Bone marrow (tissue), 2 donors: ENCODE measurements around the gene HUNK.
"Not testable (repeated sequence)": the region's sequence is repeated elsewhere in the genome, so short reads cannot be mapped to it uniquely, and the experiment has no call there.

ENCODE experiments used
- DNase-seq, 2 donors: peaks; one replicate each; lab custom pipeline; 2025; lab: John Stamatoyannopoulos, UW

The HUNK gene

DNA sequence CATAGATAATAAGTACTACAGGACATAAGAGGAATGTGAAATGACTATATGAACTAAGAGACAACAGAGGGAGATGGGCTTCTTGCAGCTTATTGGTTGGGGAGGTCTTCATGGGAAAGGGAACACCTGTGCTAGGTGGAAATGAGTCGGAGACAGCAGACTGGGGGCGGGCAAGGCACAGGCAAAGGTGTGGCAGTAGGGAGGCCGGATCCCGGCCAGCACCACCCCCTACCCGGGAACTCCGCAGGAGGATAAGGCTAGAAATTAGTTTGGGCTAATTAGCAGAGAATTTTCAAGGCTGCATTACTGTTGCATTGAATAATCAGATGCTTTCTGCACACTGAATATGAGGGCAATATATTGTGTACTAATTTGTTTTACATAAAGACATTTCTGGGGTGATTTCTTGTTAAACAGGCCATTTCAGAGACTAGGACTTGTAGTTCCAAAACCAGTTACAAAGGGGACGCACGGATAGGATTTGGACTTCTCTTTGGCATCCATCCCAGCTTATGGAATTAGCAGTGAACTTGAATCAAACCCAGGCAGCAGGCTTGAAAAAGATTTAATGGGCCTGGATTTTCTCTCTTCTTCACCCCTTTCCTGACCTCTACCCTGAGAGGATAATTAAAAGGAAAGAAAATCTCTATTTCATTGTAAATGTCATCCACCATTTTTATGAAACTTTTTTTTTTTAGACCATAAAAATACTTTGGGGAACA is 2.2 kb upstream of the HUNK start:
- no peak for DNase-seq

DNA sequence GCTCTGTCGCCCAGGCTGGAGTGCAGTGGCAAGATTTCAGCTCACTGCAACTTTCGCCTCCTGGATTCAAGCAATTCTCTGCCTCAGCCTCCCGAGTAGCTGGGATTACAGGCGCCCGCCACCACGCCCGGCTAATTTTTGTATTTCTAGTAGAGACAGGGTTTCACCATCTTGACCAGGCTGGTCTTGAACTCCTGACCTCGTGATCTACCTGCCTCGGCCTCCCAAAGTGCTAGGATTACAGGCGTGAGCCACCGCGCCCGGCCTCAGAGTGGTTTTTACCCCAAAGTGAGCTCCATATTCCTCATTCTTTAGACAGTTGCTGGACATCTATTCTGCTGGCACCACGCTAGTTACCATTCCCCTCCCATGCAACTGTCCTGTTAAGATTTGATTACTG is 1.4 kb upstream of the HUNK start:
- not testable (repeated sequence) for DNase-seq

DNA sequence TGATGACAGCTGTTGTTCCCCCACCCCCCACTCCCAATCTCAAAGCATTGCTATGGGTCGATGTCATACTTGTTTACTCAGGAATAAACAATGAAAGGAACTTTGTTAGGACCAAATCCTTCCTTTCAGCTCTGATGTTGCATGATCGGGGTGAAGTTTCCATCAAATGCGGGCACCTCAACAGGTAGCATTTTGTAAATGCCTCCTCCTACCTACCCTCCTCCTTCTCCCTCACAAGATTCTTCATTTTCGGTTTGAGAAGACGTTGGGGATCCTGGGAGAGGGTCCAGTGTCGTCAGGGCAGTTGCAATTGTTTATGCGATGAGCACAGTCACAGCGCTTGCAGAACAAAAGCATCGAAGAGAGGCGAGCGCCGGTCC is 758 bp upstream of the HUNK start:
- no peak for DNase-seq

DNA sequence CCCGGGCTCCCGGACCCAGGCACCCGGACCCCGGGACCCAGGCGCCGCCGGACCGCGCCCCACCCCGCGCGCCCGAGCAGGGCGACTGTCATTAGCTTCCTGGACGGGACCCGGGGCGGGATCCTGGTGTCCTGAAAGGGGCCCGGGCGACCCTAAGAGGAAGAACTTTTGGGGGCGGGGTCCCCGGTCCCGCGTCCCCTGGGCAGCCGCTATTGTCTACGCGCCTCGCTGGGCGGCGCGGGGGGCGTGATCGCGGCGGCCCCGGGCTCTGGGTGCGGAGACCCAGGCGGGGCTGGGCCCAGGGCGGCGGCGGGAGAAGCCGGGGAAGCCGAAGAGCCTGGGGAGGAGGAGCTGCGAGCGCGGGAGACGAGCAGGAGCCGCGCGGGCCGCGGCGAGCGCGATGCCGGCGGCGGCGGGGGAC is 465 bp downstream of the HUNK start:
- no peak for DNase-seq

DNA sequence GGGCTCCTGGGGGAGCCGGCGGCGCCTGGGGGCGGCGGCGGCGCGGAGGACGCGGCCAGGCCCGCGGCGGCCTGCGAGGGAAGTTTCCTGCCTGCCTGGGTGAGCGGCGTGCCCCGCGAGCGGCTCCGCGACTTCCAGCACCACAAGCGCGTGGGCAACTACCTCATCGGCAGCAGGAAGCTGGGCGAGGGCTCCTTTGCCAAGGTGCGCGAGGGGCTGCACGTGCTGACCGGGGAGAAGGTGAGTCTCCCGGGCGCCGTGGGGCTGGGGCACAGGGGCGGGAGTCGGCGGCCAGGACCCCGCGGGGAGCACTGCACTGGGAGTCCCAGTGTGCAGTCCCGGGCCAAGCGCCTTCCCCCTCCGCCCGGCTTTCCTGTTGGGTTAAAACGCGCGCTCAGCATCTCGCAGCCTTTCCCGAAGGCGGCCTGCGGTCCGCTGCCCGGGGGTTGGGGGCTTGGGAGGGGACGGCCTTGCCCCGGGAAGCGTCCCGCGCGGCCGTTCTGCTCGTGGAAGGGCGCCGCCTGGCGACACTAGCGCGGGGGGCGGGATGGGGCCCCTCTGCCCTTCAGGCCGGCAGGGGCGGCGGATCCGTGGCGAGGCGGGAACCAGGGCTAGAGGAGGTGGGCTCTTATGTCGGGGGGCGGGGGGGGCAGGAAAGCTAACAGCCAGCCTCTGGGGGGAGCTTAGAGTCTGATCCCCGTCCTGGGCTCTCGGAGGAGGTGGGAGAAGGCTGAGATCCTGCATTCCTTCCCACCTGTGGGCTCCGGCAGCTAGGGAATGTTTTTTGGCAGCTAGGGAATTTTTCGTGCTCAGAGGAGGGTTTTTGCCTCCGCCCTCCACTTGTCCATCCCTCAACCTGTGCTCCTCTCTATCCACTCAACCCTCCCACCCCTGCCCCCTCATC is 1.1 kb downstream of the HUNK start:
- peak in 1 of 2 donors; percentile 34 for DNase-seq

DNA sequence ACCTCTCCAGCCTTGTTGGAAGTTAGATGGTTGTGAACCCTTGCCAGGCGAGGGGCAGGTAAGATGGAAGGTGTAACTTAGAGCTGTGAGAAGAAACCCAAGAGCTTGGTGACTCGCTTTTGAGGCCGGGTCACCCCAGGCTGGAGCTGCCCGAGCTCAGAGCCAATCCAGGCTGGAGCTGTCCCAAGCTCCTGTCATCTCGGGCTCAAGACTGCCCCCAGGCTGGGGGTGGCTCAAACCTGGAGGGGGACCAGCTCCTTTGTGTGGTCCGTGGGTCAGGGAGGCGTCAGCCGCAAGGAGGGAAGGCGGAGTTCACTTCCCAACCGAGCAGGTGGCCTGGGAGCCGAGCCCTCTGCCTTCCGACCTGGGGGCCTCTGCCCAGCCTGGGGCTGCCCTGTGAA is 2.0 kb downstream of the HUNK start:
- DNase-seq = no peak

DNA sequence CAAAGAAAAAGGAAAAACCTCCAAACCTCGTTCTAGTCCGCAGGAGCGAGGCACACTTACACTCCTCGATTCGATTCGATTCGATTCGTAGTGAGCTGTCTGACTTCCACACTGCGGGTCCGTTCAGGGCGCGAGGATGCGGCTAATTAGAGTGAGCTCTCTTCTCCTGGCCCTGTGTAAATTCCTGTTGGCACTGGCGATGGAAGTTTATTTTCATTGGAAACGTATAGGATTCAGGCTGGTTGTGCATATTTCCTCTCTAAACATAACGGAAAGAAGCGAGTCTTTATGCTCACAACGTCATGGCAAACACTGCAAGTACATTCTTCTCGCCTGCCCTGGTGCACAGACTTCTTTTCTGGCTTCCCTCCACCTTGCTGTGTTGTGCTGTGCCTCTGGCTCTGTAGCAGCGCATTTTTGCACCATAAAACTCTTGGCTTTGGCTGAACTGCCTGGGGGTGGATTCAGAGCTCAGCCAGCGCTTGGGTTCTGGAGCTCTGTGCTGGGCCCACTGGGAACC is 2.7 kb downstream of the HUNK start:
- DNase-seq = no peak

DNA sequence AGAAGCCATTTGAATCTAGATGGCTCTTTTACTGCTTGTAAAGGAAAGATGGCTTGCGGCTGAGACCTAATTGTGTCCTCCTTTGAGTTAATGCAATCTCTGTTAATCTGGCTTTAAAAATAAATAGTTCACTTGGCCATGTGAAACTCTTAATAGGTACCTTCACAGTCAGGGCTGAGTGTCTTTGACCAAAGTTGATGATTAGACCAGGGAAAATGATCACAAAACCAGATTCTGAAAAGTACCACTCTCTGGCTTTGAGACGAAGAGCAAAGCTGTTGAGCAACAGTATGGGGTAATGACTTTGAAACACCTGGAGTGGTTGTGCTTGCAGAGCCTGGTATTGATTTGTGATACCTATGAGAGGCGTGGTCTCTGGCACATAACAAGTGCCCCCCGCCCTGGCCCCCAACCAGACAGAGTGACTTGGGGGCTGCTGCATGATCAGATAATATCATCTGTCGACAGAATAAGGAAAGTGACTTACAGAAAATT is 4.7 kb downstream of the HUNK start:
- DNase-seq = no peak

DNA sequence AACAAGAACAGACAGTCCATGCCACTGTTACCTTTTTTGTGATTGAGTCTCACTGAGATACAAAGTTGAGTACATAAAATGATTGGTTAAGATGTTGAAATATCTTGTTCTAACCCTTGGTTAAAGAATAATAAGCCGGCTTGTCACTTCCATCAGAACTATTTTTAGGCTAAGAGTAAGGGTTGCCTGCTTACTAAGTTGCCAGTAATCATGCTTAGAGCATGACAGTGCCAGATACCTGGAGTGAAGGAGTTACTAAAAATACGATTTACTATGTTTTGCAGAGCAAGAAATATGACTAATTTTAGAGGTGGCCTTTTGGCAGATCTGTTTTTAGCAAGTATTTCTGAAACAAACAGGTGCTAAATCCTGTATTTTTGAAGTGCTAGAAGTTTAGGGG is 6.0 kb downstream of the HUNK start:
- no peak for DNase-seq

DNA sequence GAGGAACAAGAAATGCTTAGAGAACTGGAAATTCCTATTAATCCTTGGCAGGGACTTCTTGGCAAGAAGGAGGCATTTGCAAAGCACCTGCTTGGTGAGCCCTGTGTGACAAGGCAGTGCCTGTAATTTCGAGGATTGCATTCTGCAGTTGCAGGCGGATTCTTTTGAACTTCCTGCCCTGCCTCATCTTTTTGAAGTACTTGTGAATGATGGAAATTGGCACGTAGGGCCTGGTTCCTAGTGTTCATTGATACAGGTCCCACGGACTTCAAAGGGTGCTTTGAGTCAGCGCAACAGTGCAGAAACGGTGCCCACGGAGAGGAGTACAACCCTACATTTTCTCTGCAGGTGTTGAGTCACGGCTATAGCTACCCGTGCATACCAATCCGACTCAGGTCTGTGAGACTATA is 6.4 kb downstream of the HUNK start:
- DNase-seq = no peak

DNA sequence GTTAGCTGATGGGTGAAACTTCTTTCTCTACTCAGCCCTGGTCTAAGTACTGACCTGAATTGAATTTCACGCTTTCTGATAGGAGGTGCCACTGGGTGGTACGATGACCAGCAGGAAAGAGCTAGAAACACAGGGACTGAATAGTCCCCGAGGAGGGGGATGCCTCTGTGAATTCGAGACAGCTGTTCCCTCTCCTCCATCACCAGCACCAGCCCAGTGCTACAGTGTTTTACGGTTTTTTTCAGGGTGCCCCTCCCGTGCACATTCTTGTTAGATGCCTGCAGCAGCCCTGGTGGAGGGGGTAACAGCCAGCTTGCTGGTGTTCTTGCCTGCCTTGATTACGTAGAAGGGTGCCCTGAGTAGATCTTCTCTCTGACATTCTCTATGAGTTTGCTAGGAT is 7.1 kb downstream of the HUNK start:
- no peak for DNase-seq

DNA sequence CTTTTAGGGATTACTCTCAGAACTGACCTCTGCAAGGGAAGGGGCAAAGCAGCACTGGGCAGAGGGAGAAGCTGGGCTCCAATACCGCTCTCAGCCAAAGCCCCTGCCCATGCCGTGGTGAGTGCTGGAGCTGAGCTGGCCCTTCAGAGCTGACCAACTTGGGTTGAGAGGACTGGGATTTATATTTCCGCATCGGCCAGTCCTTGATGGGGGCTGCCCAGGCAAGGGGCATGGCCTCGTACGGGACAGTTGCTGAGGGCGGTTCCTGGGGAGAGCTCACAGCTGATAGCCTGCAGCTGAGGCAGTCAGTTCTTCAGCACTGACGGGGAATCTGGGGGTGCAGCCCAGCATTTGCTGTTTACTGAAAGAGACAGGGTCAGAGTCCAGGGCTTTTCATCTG is 8.0 kb downstream of the HUNK start:
- no peak for DNase-seq

DNA sequence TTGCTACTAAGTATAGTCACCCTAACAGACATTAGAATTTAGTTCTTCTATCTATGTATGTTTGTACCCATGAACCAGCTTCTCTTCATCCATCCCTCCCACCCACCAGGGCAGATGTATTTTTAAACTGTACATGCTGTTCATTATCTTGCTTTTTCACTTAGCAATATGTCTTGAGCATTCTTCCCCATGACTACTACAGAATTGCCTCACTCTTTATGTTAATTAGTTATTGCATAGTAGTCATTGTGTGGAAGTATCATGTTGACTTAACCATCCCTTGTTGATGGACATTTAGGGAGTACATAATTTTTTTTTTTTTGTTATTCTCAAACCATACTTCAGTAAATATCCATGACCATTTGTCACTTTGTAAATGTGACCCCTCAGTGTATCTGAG is 9.9 kb downstream of the HUNK start:
- DNase-seq = no peak

DNA sequence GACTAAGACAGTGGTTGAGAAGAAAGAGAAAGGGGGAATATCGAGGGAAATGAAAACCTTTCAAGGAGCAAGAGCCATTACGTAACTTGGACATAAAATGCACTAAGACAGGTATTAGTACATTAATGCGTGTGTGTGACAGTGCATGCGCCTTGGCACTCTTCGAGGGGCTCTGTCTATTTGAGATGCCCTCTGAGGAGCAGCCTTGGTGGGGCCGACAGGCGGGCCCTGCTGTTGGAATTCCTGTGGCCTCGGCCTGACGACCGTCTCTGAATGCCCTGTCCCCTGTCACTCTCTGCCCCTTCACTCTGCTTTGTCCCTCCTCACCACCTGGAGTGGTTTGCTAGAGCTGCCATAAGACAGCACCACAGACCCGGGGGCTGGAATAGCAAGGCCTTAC is 12.3 kb downstream of the HUNK start:
- DNase-seq = no peak

DNA sequence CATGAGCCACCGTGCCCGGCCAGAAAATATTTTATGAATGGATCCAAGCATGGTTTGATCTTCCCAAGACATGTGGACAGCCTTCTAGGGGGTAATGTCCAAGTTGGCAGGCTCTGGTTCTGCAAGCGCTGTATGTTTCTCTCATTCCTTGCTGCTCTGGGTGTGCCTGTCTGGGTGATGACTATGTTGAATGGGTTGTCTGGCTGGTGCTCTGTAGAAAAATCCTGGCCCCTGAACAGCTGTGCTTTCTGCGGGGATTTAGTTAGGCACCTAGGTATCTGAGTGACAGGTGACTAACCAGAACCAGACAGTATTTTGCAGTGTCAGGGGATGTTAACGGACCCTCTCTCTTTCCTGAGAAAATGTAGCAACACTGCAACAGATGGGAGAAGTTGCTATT is 14.1 kb downstream of the HUNK start:
- no peak for DNase-seq

DNA sequence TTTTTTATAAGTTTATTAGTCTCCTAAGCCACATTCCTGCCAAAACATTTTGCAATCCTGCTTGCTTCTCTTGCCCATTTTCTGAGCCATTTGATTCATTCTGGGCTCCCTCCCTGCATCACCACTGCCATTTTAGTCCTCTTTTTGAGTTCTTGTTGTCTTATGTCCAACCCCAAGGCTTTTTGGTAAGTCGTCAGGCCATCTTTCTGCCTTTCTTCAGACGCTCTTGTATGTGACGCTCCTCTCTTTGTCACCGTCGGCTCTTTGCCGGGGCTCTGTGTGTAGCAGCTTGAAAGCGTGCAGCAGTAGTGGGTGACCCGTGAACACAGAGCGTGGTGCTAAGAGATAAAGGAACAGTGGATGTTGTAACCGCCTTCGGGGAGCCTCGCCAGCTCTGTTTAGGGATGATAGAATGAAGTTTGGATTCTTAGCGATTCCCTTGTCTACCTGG is 14.6 kb downstream of the HUNK start:
- no peak for DNase-seq

DNA sequence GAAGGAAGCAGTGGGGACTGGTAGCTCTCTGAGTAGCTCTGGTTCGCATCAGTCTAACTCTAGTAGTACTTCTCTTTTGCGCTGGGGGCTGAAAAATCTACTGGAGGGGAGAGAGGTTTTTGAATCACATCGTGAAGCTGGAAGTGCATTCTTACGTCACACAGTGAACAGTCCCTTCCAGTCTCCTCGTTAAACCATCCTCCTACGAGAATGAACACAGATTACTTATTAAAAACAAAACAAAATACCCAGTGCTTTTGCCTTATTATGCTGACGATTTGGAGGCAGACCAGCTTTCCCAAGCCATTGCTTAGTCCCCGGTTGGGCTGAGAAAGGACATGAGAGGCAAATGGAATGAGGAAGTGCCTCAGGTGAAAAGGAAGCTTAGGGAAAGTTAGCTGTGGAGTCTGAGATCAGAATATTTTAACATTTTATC is 16.1 kb downstream of the HUNK start:
- no peak for DNase-seq

DNA sequence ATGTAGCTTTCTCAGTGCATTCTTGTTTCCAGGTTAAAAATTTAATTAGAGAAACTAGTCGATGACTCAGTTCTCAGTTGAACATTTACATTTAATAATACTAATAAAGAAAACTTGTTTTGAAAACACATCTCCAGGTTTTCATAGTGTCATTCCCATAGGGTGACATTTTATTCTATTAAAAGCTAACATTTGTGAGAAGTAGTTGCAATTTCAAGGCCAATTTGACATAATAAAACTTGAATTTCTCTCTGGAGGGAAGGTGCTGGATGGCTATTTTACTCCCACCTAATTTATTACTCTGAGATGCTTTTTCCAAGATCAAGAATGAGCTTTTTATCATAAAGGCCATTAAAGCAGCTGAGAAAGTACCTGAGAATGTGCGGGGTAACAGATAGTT is 16.6 kb downstream of the HUNK start:
- no peak for DNase-seq

DNA sequence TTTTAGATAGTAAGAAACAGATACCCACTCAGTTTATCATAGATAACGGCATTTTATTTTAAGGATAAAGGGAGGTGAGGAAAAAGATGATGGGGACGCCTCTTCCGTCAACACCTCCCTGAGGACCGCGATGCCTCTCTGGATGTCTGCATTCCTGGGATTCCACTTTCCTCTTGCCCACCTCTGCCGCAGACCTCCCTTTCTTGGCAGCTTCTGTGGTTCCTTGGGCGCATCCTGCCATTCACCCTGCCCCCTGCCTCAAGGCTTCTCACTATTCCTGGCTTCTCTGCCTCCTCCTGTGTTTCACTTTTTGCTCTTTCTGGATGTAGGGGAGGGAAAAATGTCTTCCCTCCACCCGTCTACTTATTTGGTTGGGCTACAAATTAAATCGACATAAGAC is 19.9 kb downstream of the HUNK start:
- no peak for DNase-seq

DNA sequence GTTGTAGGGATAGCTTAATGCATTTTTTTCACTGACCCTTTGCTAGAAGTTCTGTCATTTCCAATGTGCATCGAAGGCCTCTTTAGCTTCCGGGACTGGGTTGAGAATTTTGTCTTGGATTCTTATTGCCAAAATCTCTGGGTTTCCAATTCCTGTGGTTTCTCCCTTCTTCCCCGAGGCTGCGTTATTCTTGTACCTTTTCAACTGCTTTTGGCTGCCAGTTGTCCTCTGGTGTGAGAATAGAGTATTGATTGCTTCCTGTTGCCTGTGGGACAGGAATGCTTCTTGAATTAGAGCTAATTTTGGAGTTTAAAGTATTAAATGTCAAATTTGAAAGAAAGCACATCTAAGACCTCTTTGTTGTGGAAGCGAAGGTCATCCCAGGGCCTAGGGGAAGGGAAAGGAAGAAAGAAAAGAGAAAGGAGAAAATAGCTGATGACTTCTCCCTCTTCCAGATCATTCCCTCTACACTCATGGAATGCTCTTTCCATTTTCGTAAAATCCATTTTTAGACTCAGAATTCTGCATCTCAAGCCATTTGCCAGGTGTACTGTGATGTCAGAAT is 21.1 kb downstream of the HUNK start:
- DNase-seq = no peak

DNA sequence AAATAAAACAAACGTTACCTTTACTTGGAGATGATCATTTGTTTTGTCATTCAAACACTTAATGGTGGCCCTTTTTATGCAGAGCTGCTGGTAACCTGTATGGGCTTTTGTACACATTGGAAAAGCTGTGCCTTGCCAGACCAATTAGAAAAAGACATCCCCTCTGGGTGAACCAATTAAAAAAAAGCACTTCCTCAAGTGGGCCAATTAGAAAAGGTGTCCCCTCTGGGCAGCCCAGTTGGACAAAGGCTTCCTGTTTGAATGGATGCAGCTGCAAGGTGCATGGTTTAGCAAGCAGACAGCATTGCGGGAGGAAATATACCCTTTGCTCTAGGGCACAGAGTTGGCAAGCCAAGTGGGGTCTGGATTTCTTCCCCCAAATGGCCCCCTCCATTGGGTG is 21.6 kb downstream of the HUNK start:
- no peak for DNase-seq

DNA sequence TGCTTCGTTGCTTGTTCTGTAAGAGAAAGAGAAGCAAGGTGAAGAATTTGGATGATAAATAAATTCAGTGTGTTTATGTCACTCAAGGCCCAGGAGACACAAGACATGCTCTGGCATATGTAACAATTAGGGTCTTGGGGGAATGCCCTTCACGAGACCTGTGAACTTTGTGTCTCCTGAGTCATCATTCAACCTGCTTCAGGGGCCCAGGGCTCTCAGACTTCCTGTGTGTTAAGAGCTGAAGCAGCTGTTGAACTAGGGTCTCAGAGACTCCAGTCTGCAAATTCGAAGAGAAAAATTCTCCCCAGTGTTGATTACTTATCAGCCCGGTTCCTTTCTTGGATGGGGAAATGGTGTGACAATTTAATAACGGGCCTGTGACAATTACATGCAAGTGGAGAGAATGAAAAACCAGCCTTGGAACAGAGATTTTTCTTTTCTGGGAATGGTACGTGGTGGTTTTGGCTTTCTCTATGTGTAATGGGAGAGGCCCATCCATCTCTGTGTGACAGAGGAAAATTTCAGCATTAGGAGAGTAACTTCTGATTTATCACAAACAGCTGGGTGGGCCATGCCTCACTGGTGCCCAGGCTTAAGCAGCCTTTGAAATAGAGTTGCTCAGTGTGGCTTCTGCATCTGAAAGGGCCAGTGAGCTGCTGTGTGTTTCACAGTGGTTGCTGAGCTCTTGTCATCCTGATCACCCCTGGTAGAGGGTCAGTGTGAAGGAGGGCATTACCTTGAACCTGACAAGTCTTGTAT is 22.4 kb downstream of the HUNK start:
- DNase-seq = no peak
